Right renal pelvis (tissue), 4 donors: ENCODE data around the gene PACS1. TPM values are rescaled to one million over a fixed set of nuclear protein-coding genes. Genes with fewer than 3 reads are reported as not detected.

Source experiments
- DNase-seq, 4 donors: peaks; one replicate each; pipeline ENCODE4 v3.0.0-alpha.2; 2013; ENCODE audit warnings: low read depth in 4 of 4, low spot score in 3 of 4, missing footprints in 1 of 4
- polyA plus RNA-seq, 4 donors: library from polyadenylated mRNA; unstranded; fragments of 120-200 nt; gene quantifications; one replicate each; pipeline ENCODE4 v1.2.1, GENCODE V29; 2013; ENCODE audit not compliant: insufficient read length in 4 of 4

Gene PACS1
- polyA plus RNA-seq, 4 donors: 40.1 to 54.4 (median 45.4) TPM

DNA sequence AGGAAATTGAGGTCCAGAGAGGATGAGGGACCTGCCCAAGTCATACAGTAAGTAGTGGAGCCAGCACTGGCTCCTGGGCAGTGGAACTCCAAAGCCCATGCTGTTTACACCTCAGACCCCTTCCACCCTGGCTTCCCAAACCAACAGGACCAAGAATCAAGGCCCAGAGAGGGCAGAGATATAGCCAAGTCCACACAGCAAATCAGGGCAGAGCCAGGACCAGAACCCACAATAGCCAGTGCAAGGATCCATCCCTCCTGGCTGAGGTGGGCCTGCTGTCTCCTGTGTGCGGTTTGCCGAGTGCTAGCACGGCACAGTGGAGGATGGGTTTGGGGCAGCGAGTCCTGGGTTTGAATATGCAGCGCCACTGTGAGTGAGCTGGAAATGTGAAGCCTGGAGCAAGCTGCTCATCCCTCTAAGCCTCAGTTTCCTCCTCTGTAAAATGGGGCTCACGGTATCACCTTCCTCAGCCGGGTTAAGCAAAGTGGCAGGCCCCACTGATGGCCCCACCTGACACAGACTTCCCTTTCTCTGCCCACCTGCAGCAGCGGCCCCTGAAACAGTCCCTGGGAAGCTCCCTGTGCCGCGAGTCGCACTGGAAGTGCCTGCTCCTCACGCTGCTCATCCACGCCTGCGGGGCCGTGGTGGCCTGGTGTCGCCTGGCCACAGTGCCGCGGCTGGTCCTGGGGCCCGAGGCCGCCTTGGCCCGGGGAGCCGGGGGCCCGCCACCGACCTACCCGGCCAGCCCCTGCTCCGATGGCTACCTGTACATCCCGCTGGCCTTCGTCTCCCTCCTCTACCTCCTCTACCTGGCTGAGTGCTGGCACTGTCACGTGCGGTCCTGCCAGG, 223.9 kb downstream of the PACS1 start:
- no peak for DNase-seq

Other genes with a start within 250 kb of the PACS1 start
- gene SNX32, start 236.3 kb upstream of the PACS1 start, polyA plus RNA-seq: 1 to 10 TPM; 1.4 to 3.5 (median 2.6) TPM
- 100 to 1,000 TPM; 733 to 795 (median 777) TPM for gene CFL1, start 212.1 kb upstream of the PACS1 start, polyA plus RNA-seq
- 10 to 100 TPM; 46.6 to 56.8 (median 49.3) TPM for gene MUS81, start 209.8 kb upstream of the PACS1 start, polyA plus RNA-seq
- gene EFEMP2, start 197.5 kb upstream of the PACS1 start, polyA plus RNA-seq: 100 to 1,000 TPM in 2 of 4 donors, 10 to 100 TPM in 2; 94.9 to 134 (median 107) TPM
- gene CTSW, start 190.4 kb upstream of the PACS1 start, polyA plus RNA-seq: 1 to 10 TPM in 2 of 4 donors, under 1 TPM in 2; 0.65 to 1.8 (median 0.92) TPM
- gene FIBP, start 181.8 kb upstream of the PACS1 start, polyA plus RNA-seq: 100 to 1,000 TPM in 2 of 4 donors, 10 to 100 TPM in 2; 90.9 to 107 (median 100) TPM
- gene CCDC85B, start 179.6 kb upstream of the PACS1 start, polyA plus RNA-seq: 10 to 100 TPM in 1 of 4 donors, 1 to 10 TPM in 3; 7.9 to 16.9 (median 8.9) TPM
- under 1 TPM; 0.17 to 0.28 (median 0.21) TPM for gene FOSL1, start 169.9 kb upstream of the PACS1 start, polyA plus RNA-seq
- 10 to 100 TPM; 37.3 to 46.8 (median 42.2) TPM for gene C11orf68, start 151.2 kb upstream of the PACS1 start, polyA plus RNA-seq
- gene DRAP1, start 150.8 kb upstream of the PACS1 start, polyA plus RNA-seq: 100 to 1,000 TPM in 1 of 4 donors, 10 to 100 TPM in 3; 70.0 to 113 (median 76.4) TPM
- gene TSGA10IP, start 124.8 kb upstream of the PACS1 start, polyA plus RNA-seq: under 1 TPM in 3 of 4 donors, not detected in 1; 0.14 to 0.30 (median 0.18) TPM
- gene SART1, start 108.5 kb upstream of the PACS1 start, polyA plus RNA-seq: 10 to 100 TPM; 45.9 to 57.4 (median 50.3) TPM
- 10 to 100 TPM; 26.6 to 30.8 (median 28.4) TPM for gene EIF1AD, start 68.1 kb upstream of the PACS1 start, polyA plus RNA-seq
- gene BANF1, start 67.8 kb upstream of the PACS1 start, polyA plus RNA-seq: 100 to 1,000 TPM; 248 to 308 (median 286) TPM
- gene CST6, start 58.3 kb upstream of the PACS1 start, polyA plus RNA-seq: not detected
- under 1 TPM in 1 of 4 donors, not detected in 3; 0.01 TPM for gene CATSPER1, start 43.8 kb upstream of the PACS1 start, polyA plus RNA-seq
- gene GAL3ST3, start 21.1 kb upstream of the PACS1 start, polyA plus RNA-seq: 1 to 10 TPM; 4.8 to 7.4 (median 5.2) TPM
- 100 to 1,000 TPM; 227 to 235 (median 230) TPM for gene SF3B2, start 17.9 kb upstream of the PACS1 start, polyA plus RNA-seq
- gene KLC2, start 187.4 kb downstream of the PACS1 start, polyA plus RNA-seq: 10 to 100 TPM; 16.7 to 28.1 (median 19.9) TPM
- 100 to 1,000 TPM; 126 to 156 (median 129) TPM for gene RAB1B, start 198.4 kb downstream of the PACS1 start, polyA plus RNA-seq
- gene CNIH2, start 207.9 kb downstream of the PACS1 start, polyA plus RNA-seq: 1 to 10 TPM; 3.4 to 4.7 (median 4.1) TPM
- 10 to 100 TPM; 48.5 to 67.8 (median 50.8) TPM for gene YIF1A, start 218.9 kb downstream of the PACS1 start, polyA plus RNA-seq
- gene TMEM151A, start 221.6 kb downstream of the PACS1 start, polyA plus RNA-seq: under 1 TPM in 1 of 4 donors, not detected in 3; 0.05 TPM
- gene CD248, start 246.8 kb downstream of the PACS1 start, polyA plus RNA-seq: 10 to 100 TPM; 69.0 to 80.6 (median 73.7) TPM